NCI-H82 (cell line): ENCODE data around the gene OR5H2.

Experiments
- DNase-seq: peaks from one replicate; lab custom pipeline; 2025; lab: John Stamatoyannopoulos, UW

The OR5H2 gene

GRCh38 chr3:98331329-98331728 is 49.0 kb downstream of the OR5H2 start:
- no peak for DNase-seq
